HepG2 (cell line): ENCODE measurements around the gene ASCL2. TPM values are rescaled to one million over a fixed set of nuclear protein-coding genes. Genes with fewer than 3 reads are reported as not detected.

Experiments used
- AFF4 ChIP-seq: sonication (generic); formaldehyde crosslinking; IDR thresholded peaks from 2 replicates; pipeline ENCODE4 v1.4.0; 2020; ENCODE audit warnings: missing genetic modification reagents
- IKZF1 ChIP-seq: fragments of 450-650 bp; IDR thresholded peaks from 2 replicates; pipeline ENCODE4 v1.7.1; 2016
- KLF11 ChIP-seq: IDR thresholded peaks from 2 replicates; pipeline ENCODE4 v1.6.1; 2016; ENCODE audit warnings: missing compliant biosample characterization
- MAFF ChIP-seq: IDR thresholded peaks from 2 replicates; pipeline ENCODE4 v1.6.1; 2011; ENCODE audit warnings: low read depth, low read length, improper control_type of control experiment
- NKX3-1 ChIP-seq: sonication (generic); formaldehyde crosslinking; IDR thresholded peaks from 2 replicates; pipeline ENCODE4 v1.5.0; 2020; ENCODE audit warnings: missing genetic modification reagents
- NONO ChIP-seq, 2 experiments: fragments of 450-650 bp in 1 of 2; sonication (generic) in 1 of 2; formaldehyde crosslinking in 1 of 2; IDR thresholded peaks in 1 of 2; conservative IDR thresholded peaks in 1 of 2; 2 replicates each; pipeline versions ENCODE4 v1.6.1 to v1.8.0; 2017 to 2022; ENCODE audit warnings: mild to moderate bottlenecking in 1 of 2, missing genetic modification reagents in 1 of 2, moderate library complexity in 1 of 2
- PLSCR1 ChIP-seq: sonication (generic); formaldehyde crosslinking; IDR thresholded peaks from 2 replicates; pipeline ENCODE4 v1.5.0; 2020; ENCODE audit warnings: missing genetic modification reagents, mild to moderate bottlenecking, borderline replicate concordance
- SP1 ChIP-seq, 2 experiments: fragments of 450-650 bp in 1 of 2; sonication (generic) in 1 of 2; formaldehyde crosslinking in 1 of 2; IDR thresholded peaks; 2 replicates each; pipeline versions ENCODE4 v1.4.0 to v1.6.1; 2016 to 2020; ENCODE audit warnings: missing genetic modification reagents in 1 of 2
- TAF1 ChIP-seq: sonication (generic); formaldehyde crosslinking; IDR thresholded peaks from 2 replicates; pipeline ENCODE4 v1.4.0; 2020; ENCODE audit warnings: missing genetic modification reagents
- YEATS4 ChIP-seq: sonication (generic); formaldehyde crosslinking; IDR thresholded peaks from 2 replicates; pipeline ENCODE4 v1.4.0; 2020; ENCODE audit warnings: missing genetic modification reagents, borderline replicate concordance
- ZC3H13 ChIP-seq: sonication (generic); formaldehyde crosslinking; IDR thresholded peaks from 2 replicates; pipeline ENCODE4 v1.8.1; 2023; ENCODE audit warnings: mild to moderate bottlenecking, missing genetic modification reagents, moderate library complexity
- ZFP62 ChIP-seq: sonication (generic); formaldehyde crosslinking; IDR thresholded peaks from 2 replicates; pipeline ENCODE4 v1.4.0; 2020; ENCODE audit warnings: missing genetic modification reagents
- ZNF160 ChIP-seq: sonication (generic); formaldehyde crosslinking; IDR thresholded peaks from 2 replicates; pipeline ENCODE4 v1.8.0; 2022; ENCODE audit warnings: mild to moderate bottlenecking, inconsistent platforms, missing genetic modification reagents
- ZNF317 ChIP-seq: sonication (generic); formaldehyde crosslinking; IDR thresholded peaks from 2 replicates; pipeline ENCODE4 v1.5.0; 2020; ENCODE audit warnings: mild to moderate bottlenecking, missing genetic modification reagents
- ZNF367 ChIP-seq: sonication (generic); formaldehyde crosslinking; IDR thresholded peaks from 2 replicates; pipeline ENCODE4 v1.4.0; 2020; ENCODE audit warnings: missing genetic modification reagents, borderline replicate concordance
- ZNF431 ChIP-seq: sonication (generic); formaldehyde crosslinking; IDR thresholded peaks from 2 replicates; pipeline ENCODE4 v1.9.0; 2022; ENCODE audit warnings: missing genetic modification reagents, low read depth, mild to moderate bottlenecking, borderline replicate concordance
- ZNF512B ChIP-seq: sonication (generic); formaldehyde crosslinking; IDR thresholded peaks from 2 replicates; pipeline ENCODE4 v1.5.1; 2020; ENCODE audit warnings: missing genetic modification reagents, mild to moderate bottlenecking, borderline replicate concordance
- polyA plus RNA-seq, 8 experiments: library from polyadenylated mRNA; depleted of rRNA in 3 of 8; stranded (reverse) in 7 of 8; unstranded in 1 of 8; fragments of >200 nt; fragmentation: Illumina TruSeq in 4 of 8; extraction: Trizol in 4 of 8; gene quantifications; 2 replicates each; pipeline versions ENCODE4 v1.2.1 to v1.2.3, GENCODE V29; 2011 to 2016; ENCODE audit warnings: low read depth in 4 of 8, missing spikeins in 1 of 8, mixed read lengths in 1 of 8; ENCODE audit not compliant: insufficient read depth in 1 of 8
- total RNA-seq, 5 experiments: library from RNA; depleted of rRNA; stranded (reverse); fragments of >200 nt; fragmentation: Illumina TruSeq; extraction: Trizol; gene quantifications; 2 replicates each; pipeline ENCODE4 v1.2.3, GENCODE V29; 2016; ENCODE audit warnings: low read depth in 1 of 5

Gene ASCL2
- total and polyA plus RNA-seq, 2 of the 13 experiments (the other 11 are each of a cell fraction or from before 2014, with no cell fraction given), result 0.07 TPM; not detected in 1

- TF ChIP-seq PLSCR1 (CRISPR knock-in tag), result no peak
- no peak for TF ChIP-seq AFF4 (CRISPR knock-in tag)
- TF ChIP-seq MAFF, result no peak
- peak; percentile 34; the same call in 1 of the 2 replicates for TF ChIP-seq YEATS4 (CRISPR knock-in tag)
- no peak for TF ChIP-seq NONO (IDR thresholded peaks at IDR 0.05)
- TF ChIP-seq NONO (CRISPR knock-in tag; conservative IDR thresholded peaks at IDR 0.05), result 0 out of 2 replicates have a peak, but pooled peaks have one; percentile 46
- no peak for TF ChIP-seq ZNF512B
- TF ChIP-seq ZNF367 (CRISPR knock-in tag), result no peak
- TF ChIP-seq NKX3-1, result 0 out of 2 replicates have a peak, but pooled peaks have one; percentile 44
- TF ChIP-seq ZFP62 (CRISPR knock-in tag), result no peak
- TF ChIP-seq SP1 (IDR thresholded peaks at IDR 0.05), result no peak
- no peak for TF ChIP-seq SP1 (CRISPR knock-in tag; IDR thresholded peaks at IDR 0.05)
- TF ChIP-seq TAF1 (CRISPR knock-in tag), result no peak; the same call in 1 of the 2 replicates
- TF ChIP-seq ZNF431, result no peak
- no peak for TF ChIP-seq ZNF317 (CRISPR knock-in tag)
- no peak for TF ChIP-seq IKZF1
- TF ChIP-seq ZC3H13, result no peak
- TF ChIP-seq KLF11 (CRISPR knock-in tag), result 0 out of 2 replicates have a peak, but pooled peaks have one; percentile 69
- no peak for TF ChIP-seq ZNF160
These were observed 1.4 kb downstream of the ASCL2 start (continued) for GRCh38 chr11:2268729-2269600.
